Neural progenitor cell (in vitro differentiated cells): ENCODE results near the gene XYLT1.

Experiments used
- EZH2 ChIP-seq: fragments of 200-600 bp; sonication (generic); IDR thresholded peaks from 2 replicates; pipeline ENCODE4 v1.6.1; 2017; ENCODE audit warnings: antibody characterized with exemption, mild to moderate bottlenecking, moderate library complexity
- EZH2phosphoT487 ChIP-seq: fragments of 200-600 bp; sonication (generic); IDR thresholded peaks from 2 replicates; pipeline ENCODE4 v1.6.1; 2017; ENCODE audit warnings: antibody characterized with exemption
- TF ChIP-seq, protein P1 (sequence below): fragments of 200-600 bp; sonication (generic); IDR thresholded peaks from 2 replicates; pipeline ENCODE4 v1.5.1; 2017; ENCODE audit warnings: antibody characterized with exemption, mild to moderate bottlenecking

DNA sequence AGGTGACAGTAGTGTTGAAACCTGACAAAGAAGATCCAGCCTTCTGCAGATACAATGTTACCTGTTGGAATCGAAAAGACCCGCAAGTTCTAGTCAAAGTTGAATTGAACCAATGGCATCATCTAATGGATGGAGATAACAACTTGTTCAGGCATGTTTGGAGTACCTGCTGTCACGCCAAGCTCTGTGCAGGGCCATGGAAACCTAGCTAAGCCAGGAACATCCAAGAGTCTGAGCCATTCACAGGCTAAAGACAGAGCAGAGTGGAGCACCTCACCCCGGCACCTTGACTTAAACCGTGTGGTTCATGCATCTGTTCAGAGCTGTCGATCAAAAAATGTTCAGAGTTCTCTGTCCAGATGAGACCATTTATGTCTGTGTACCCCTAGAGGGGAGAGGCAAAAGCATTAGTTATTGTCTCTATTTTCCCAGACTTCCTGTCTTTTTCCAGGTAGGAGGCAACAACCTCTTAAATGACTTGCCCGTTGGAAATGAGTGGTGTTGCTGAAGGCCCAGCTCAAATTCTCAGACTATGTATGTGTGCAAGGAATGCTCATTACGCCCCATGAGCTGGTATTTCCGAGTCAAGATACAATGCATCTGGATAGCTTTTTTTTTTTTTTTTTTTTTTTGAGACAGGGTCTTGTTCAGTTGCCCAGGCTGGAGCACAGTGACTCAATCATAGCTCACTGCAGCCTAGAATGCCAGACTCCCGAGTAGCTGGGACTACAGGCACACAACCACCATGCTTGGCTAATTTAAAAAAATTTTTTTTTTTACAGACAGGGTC lies 44.9 kb upstream of the XYLT1 start:
- TF ChIP-seq, protein P1, sequence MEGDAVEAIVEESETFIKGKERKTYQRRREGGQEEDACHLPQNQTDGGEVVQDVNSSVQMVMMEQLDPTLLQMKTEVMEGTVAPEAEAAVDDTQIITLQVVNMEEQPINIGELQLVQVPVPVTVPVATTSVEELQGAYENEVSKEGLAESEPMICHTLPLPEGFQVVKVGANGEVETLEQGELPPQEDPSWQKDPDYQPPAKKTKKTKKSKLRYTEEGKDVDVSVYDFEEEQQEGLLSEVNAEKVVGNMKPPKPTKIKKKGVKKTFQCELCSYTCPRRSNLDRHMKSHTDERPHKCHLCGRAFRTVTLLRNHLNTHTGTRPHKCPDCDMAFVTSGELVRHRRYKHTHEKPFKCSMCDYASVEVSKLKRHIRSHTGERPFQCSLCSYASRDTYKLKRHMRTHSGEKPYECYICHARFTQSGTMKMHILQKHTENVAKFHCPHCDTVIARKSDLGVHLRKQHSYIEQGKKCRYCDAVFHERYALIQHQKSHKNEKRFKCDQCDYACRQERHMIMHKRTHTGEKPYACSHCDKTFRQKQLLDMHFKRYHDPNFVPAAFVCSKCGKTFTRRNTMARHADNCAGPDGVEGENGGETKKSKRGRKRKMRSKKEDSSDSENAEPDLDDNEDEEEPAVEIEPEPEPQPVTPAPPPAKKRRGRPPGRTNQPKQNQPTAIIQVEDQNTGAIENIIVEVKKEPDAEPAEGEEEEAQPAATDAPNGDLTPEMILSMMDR: no peak
- TF ChIP-seq EZH2 (no peak), EZH2phosphoT487 (no peak)
